Hepatocyte (in vitro differentiated cells): ENCODE data around the gene KCNB1. TPM values are rescaled to one million over a fixed set of nuclear protein-coding genes. Genes with fewer than 3 reads are reported as not detected.

Source experiments
- DNase-seq: peaks from one replicate; pipeline ENCODE4 v3.0.0-alpha.2; 2016; ENCODE audit warnings: low spot score
- H2AFZ ChIP-seq: fragments of 200-600 bp; sonication (generic); 2 replicates; pipeline ENCODE4 v1.6.0; 2016; ENCODE audit warnings: antibody characterized with exemption, mild to moderate bottlenecking
- H3K27ac ChIP-seq: fragments of 200-600 bp; sonication (generic); 2 replicates; pipeline ENCODE4 v1.5.1; 2016; ENCODE audit warnings: mild to moderate bottlenecking
- H3K27me3 ChIP-seq: fragments of 200-600 bp; sonication (generic); 2 replicates; pipeline ENCODE4 v1.6.1; 2016
- H3K36me3 ChIP-seq: fragments of 200-600 bp; sonication (generic); replicated peaks from 2 replicates; pipeline ENCODE4 v1.5.1; 2016; ENCODE audit warnings: low read depth; ENCODE audit not compliant: insufficient read depth
- H3K4me1 ChIP-seq: fragments of 200-600 bp; sonication (generic); 2 replicates; pipeline ENCODE4 v1.5.1; 2016; ENCODE audit warnings: mild to moderate bottlenecking, moderate library complexity; ENCODE audit not compliant: insufficient read depth
- H3K4me2 ChIP-seq: fragments of 200-600 bp; sonication (generic); 2 replicates; pipeline ENCODE4 v1.6.0; 2016
- H3K4me3 ChIP-seq: fragments of 200-600 bp; sonication (generic); 2 replicates; pipeline ENCODE4 v1.5.1; 2016; ENCODE audit warnings: mild to moderate bottlenecking
- H3K79me2 ChIP-seq: fragments of 200-600 bp; sonication (generic); 2 replicates; pipeline ENCODE4 v1.6.0; 2017; ENCODE audit warnings: mild to moderate bottlenecking
- H3K9me2 ChIP-seq: fragments of 200-600 bp; sonication (generic); replicated peaks from 2 replicates; pipeline ENCODE4 v1.6.0; 2017; ENCODE audit warnings: mild to moderate bottlenecking; ENCODE audit not compliant: insufficient read depth
- H3K9me3 ChIP-seq: fragments of 200-600 bp; sonication (generic); 2 replicates; pipeline ENCODE4 v1.5.1; 2016; ENCODE audit warnings: low read depth, mild to moderate bottlenecking
- H4K20me1 ChIP-seq: fragments of 200-600 bp; sonication (generic); 2 replicates; pipeline ENCODE4 v1.6.0; 2016; ENCODE audit warnings: mild to moderate bottlenecking; ENCODE audit not compliant: insufficient read depth, poor library complexity, severe bottlenecking
- CTCF ChIP-seq: fragments of 200-600 bp; sonication (generic); IDR thresholded peaks from 2 replicates; pipeline ENCODE4 v1.5.1; 2016; ENCODE audit warnings: antibody characterized with exemption, mild to moderate bottlenecking; ENCODE audit not compliant: poor library complexity
- EZH2 ChIP-seq: fragments of 200-600 bp; sonication (generic); IDR thresholded peaks from 2 replicates; pipeline ENCODE4 v1.6.1; 2016; ENCODE audit warnings: antibody characterized with exemption, mild to moderate bottlenecking, borderline replicate concordance
- EZH2phosphoT487 ChIP-seq: fragments of 200-600 bp; sonication (generic); IDR thresholded peaks from one replicate; pipeline ENCODE4 v1.6.1; 2018; ENCODE audit warnings: antibody characterized with exemption, mild to moderate bottlenecking, low read depth, moderate library complexity; ENCODE audit not compliant: unreplicated experiment, severe bottlenecking
- WGBS: methylation state at CpG from one replicate; pipeline ENCODE4 v1.1.6; 2016; ENCODE audit warnings: low lambda C conversion rate; ENCODE audit errors: missing lambda C conversion rate; 5-methylcytosine and 5-hydroxymethylcytosine counted together
- polyA plus RNA-seq: library from polyadenylated mRNA; unstranded; fragments of >200 nt; fragmentation: Nextera tagmentation; extraction: Ambion mirVana; gene quantifications from 2 replicates; pipeline ENCODE4 v1.2.1, GENCODE V29; 2016
- total RNA-seq: library from RNA; depleted of rRNA; stranded (reverse); fragments of >200 nt; gene quantifications from 2 replicates; pipeline ENCODE4 v1.2.3, GENCODE V29; 2014

The KCNB1 gene
- total and polyA plus RNA-seq, 2 experiments from 2014 or later, result 0.37 to 1.5 TPM

GRCh38 chr20:49349694-49350252, 132.7 kb downstream of the KCNB1 start:
- 90% methylated on average over 3 of the region's 3 CpGs for WGBS
- TF ChIP-seq EZH2phosphoT487, result no peak
- no peak for TF ChIP-seq EZH2
- no peak for TF ChIP-seq CTCF

GRCh38 chr20:49349078-49349477, 133.4 kb downstream of the KCNB1 start:
- no peak for DNase-seq
- H3K36me3 ChIP-seq, result no peaks in the 10 kb centered on the region
- H3K4me3 ChIP-seq, result no peak overlapping the region
- H3K27me3 ChIP-seq, result no peaks in the 10 kb centered on the region
- H3K9me2 ChIP-seq, result no peaks in the 10 kb centered on the region
- WGBS, result 100% methylated on average over 1 of the region's 1 CpG
- H3K9me3 ChIP-seq, result no peaks in the 10 kb centered on the region
- H2AFZ ChIP-seq, result no peak overlapping the region
- no peaks in the 10 kb centered on the region for H4K20me1 ChIP-seq
- no peak for TF ChIP-seq EZH2
- no peak for TF ChIP-seq EZH2phosphoT487
- H3K4me1 ChIP-seq, result peaks cover 4% of the 10 kb centered on the region
- H3K27ac ChIP-seq, result no peak overlapping the region
- H3K79me2 ChIP-seq, result no peaks in the 10 kb centered on the region
- no peak overlapping the region for H3K4me2 ChIP-seq

More at GRCh38 chr20:49349694-49350252, 132.7 kb downstream of the KCNB1 start:
- Histone ChIP-seq H3K9me2 (no peaks in the 10 kb centered on the region), H3K27ac (no peak overlapping the region), H4K20me1 (no peaks in the 10 kb centered on the region), H3K4me3 (no peak overlapping the region), H3K9me3 (no peaks in the 10 kb centered on the region), H3K4me1 (peaks cover 4% of the 10 kb centered on the region), H3K36me3 (no peaks in the 10 kb centered on the region), H2AFZ (no peak overlapping the region), H3K79me2 (no peaks in the 10 kb centered on the region), H3K4me2 (no peak overlapping the region), H3K27me3 (no peaks in the 10 kb centered on the region)
- no peak for DNase-seq

- H3K79me2 ChIP-seq, result no peaks in the 10 kb centered on the region
- H3K4me1 ChIP-seq, result peaks cover 2% of the 10 kb centered on the region
- WGBS, result 90% methylated on average over 4 of the region's 4 CpGs
- no peaks in the 10 kb centered on the region for H3K36me3 ChIP-seq
- no peaks in the 10 kb centered on the region for H3K9me2 ChIP-seq
- H3K27ac ChIP-seq, result no peak overlapping the region
- H3K9me3 ChIP-seq, result no peaks in the 10 kb centered on the region
- H3K4me2 ChIP-seq, result no peak overlapping the region
- H3K4me3 ChIP-seq, result no peak overlapping the region
- H3K27me3 ChIP-seq, result no peaks in the 10 kb centered on the region
- H2AFZ ChIP-seq, result no peak overlapping the region
- DNase-seq, result no peak
- no peak for TF ChIP-seq EZH2
- TF ChIP-seq CTCF, result no peak
- TF ChIP-seq EZH2phosphoT487, result no peak
- no peaks in the 10 kb centered on the region for H4K20me1 ChIP-seq
Measured at GRCh38 chr20:49348563-49348962, 133.9 kb downstream of the KCNB1 start.

GRCh38 chr20:49347156-49347555, 135.3 kb downstream of the KCNB1 start:
- 94% methylated on average over 9 of the region's 9 CpGs for WGBS

More at GRCh38 chr20:49347156-49347555, 135.3 kb downstream of the KCNB1 start:
- no peaks in the 10 kb centered on the region for H3K9me3 ChIP-seq
- no peaks in the 10 kb centered on the region for H4K20me1 ChIP-seq
- H3K4me2 ChIP-seq, result no peak overlapping the region
- no peaks in the 10 kb centered on the region for H3K4me1 ChIP-seq
- no peaks in the 10 kb centered on the region for H3K9me2 ChIP-seq
- H3K79me2 ChIP-seq, result no peaks in the 10 kb centered on the region
- no peak for TF ChIP-seq EZH2
- no peak for TF ChIP-seq EZH2phosphoT487
- no peak for TF ChIP-seq CTCF
- no peak overlapping the region for H3K27ac ChIP-seq
- no peak overlapping the region for H2AFZ ChIP-seq
- H3K36me3 ChIP-seq, result no peaks in the 10 kb centered on the region
- H3K4me3 ChIP-seq, result no peak overlapping the region
- H3K27me3 ChIP-seq, result no peaks in the 10 kb centered on the region
- no peak for DNase-seq
